Erythroblast (primary cell): ENCODE data around the gene PRKCI.

ENCODE experiments used
- GATA1 ChIP-seq: IDR thresholded peaks from 2 replicates; pipeline ENCODE4 v1.6.1; 2011; ENCODE audit warnings: low read depth, mild to moderate bottlenecking, control low read depth, low read length, moderate library complexity
- POLR2A ChIP-seq: IDR thresholded peaks from 2 replicates; pipeline ENCODE4 v1.6.1; 2011; ENCODE audit warnings: mild to moderate bottlenecking, low read length

DNA sequence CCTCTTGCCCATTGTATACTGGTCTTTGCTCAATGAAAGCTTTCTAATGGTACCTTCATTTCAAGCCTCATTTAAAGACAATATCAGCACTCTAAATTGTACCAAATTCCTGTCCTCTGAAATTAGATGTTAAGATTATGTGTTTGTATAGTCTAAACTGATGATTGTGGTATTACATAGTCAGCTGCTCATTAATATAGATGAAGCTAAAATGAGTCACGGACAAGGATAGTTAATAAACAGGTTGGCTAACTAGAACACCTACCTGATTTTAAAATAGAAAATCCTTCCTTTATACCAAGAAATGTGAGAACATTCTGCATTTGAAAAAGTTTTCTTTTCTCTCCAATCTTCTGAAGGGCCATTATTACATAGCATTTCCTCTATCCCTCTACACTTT is 2.9 kb downstream of the PRKCI start:
- TF ChIP-seq POLR2A (no peak), GATA1 (no peak)
